Nephron (organoid): Measurements from ENCODE around the gene CTXND1.

Source experiments
- H3K27ac Mint-ChIP-seq, 3 experiments: 2 replicates each; pipeline ENCODE4 v1.8.0; 2020; ENCODE audit warnings: mixed read lengths in 3 of 3, mild to moderate bottlenecking in 2 of 3, moderate library complexity in 1 of 3
- H3K27me3 Mint-ChIP-seq: 2 replicates; pipeline ENCODE4 v1.8.0; 2021; ENCODE audit warnings: low read depth, mild to moderate bottlenecking, moderate library complexity, mixed read lengths
- H3K36me3 Mint-ChIP-seq: 2 replicates; pipeline ENCODE4 v1.8.0; 2020; ENCODE audit warnings: low read depth, mixed read lengths
- H3K4me1 Mint-ChIP-seq: 2 replicates; pipeline ENCODE4 v1.8.0; 2020; ENCODE audit warnings: mixed read lengths
- H3K4me3 Mint-ChIP-seq, 3 experiments: 2 replicates each; pipeline ENCODE4 v1.8.0; 2020; ENCODE audit warnings: mild to moderate bottlenecking in 3 of 3, mixed read lengths in 3 of 3, moderate library complexity in 2 of 3
- H3K9me3 Mint-ChIP-seq: 2 replicates; pipeline ENCODE4 v1.8.0; 2020; ENCODE audit warnings: mixed read lengths
- TF ChIP-seq, protein P1 (sequence below), 3 experiments: fragments of 200-600 bp; sonication (generic); IDR thresholded peaks; one replicate each; pipeline ENCODE4 v1.5.0; 2021; ENCODE audit warnings: antibody characterized with exemption in 3 of 3; ENCODE audit not compliant: unreplicated experiment in 3 of 3

The CTXND1 gene

DNA sequence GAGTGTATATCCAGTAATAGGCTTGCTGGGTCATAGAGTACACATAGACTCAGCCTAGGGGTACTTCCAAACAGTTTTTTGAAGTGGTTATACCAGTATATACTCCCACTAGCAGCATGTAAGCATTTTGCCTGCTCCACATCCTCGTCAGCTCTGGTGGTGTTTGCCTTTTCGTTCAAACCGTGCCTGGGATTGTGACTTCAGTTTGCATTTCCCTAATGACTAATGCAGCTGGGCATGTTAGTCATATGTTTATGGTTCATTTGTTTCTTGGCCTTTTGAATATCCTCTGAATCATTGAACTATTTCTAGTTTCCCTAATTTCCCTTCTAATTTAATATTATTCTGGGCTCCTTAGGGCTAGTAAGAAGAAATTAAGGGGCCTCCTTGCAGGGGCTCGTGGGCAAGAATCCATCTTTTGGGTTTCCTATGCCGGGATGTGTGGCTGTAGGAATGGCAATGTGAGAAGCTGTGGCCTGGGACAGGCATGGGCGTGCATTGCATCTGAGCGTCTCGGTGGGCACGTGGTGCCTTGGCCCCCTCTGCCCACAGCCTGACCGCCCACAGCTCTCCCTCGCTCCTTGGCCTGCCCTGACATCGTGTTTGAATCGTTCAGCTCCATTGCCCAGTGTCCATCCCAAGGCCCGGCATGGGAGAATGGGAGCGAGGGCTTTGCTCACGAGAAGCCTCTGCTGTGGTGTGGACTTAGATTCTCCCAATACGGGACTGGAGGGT lies 72.8 kb downstream of the CTXND1 start:
- TF ChIP-seq, protein P1, sequence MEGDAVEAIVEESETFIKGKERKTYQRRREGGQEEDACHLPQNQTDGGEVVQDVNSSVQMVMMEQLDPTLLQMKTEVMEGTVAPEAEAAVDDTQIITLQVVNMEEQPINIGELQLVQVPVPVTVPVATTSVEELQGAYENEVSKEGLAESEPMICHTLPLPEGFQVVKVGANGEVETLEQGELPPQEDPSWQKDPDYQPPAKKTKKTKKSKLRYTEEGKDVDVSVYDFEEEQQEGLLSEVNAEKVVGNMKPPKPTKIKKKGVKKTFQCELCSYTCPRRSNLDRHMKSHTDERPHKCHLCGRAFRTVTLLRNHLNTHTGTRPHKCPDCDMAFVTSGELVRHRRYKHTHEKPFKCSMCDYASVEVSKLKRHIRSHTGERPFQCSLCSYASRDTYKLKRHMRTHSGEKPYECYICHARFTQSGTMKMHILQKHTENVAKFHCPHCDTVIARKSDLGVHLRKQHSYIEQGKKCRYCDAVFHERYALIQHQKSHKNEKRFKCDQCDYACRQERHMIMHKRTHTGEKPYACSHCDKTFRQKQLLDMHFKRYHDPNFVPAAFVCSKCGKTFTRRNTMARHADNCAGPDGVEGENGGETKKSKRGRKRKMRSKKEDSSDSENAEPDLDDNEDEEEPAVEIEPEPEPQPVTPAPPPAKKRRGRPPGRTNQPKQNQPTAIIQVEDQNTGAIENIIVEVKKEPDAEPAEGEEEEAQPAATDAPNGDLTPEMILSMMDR (IDR thresholded peaks at IDR 0.05; ENCODE audit: unreplicated experiment in 3 of 3) = no peak
- H3K36me3 Mint-ChIP-seq = peaks cover 67% of the 10 kb centered on the region
- H3K27me3 Mint-ChIP-seq = no peaks in the 10 kb centered on the region
- H3K9me3 Mint-ChIP-seq = no peaks in the 10 kb centered on the region
- H3K4me3 Mint-ChIP-seq = no peak overlapping the region
- peaks cover 30% of the 10 kb centered on the region for H3K4me1 Mint-ChIP-seq
- H3K27ac Mint-ChIP-seq = no peak overlapping the region

DNA sequence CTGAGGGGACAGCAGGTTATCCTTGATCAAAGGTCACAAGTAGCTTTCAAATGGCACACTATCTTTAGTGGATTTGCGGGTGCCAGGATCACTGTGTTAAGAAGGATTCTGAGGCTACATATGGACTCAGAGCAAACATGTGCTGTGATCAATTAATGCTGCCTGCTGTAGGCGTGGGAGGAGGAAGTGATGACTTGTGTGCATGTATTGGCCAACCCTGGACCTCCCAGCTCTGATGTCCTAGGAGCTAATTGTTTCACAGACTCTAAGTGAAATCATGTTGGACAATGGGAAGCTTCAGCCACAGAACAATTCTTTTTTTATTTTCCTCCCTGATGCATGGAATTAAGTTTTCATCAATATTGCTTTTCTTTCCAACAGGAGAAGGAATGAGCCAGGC lies 74.9 kb downstream of the CTXND1 start:
- peaks cover 72% of the 10 kb centered on the region for H3K36me3 Mint-ChIP-seq
- no peaks in the 10 kb centered on the region for H3K27me3 Mint-ChIP-seq
- H3K4me3 Mint-ChIP-seq = no peak overlapping the region
- H3K9me3 Mint-ChIP-seq = no peaks in the 10 kb centered on the region
- TF ChIP-seq, protein P1 (IDR thresholded peaks at IDR 0.05; ENCODE audit: unreplicated experiment in 3 of 3) = no peak
- H3K27ac Mint-ChIP-seq = no peak overlapping the region
- peaks cover 10% of the 10 kb centered on the region for H3K4me1 Mint-ChIP-seq

DNA sequence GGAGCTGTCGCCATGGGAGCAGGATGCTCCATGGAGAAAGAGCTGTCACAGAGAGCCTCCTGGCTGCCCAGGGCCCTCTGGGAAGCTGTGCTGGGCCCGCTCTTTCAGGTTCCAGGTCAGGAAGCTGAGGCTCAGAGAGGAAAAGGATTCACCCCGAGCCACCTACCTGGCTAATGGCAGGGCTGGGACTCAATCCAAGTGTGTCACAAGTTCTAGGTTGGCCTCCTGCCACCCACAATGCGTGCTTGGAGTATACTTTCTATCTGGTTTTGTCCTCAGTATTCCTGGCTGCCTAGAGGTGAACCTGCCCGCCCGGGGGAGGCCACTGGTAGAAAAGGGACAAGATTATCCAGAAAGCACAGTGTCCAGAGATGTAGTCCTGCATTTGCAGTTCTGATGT lies 75.6 kb downstream of the CTXND1 start:
- Mint-ChIP-seq H3K27me3 (no peaks in the 10 kb centered on the region), H3K4me1 (peaks cover 6% of the 10 kb centered on the region), H3K27ac (no peak overlapping the region), H3K4me3 (no peak overlapping the region), H3K36me3 (peaks cover 71% of the 10 kb centered on the region), H3K9me3 (no peaks in the 10 kb centered on the region)
- TF ChIP-seq, protein P1 (IDR thresholded peaks at IDR 0.05; ENCODE audit: unreplicated experiment in 3 of 3) = no peak

DNA sequence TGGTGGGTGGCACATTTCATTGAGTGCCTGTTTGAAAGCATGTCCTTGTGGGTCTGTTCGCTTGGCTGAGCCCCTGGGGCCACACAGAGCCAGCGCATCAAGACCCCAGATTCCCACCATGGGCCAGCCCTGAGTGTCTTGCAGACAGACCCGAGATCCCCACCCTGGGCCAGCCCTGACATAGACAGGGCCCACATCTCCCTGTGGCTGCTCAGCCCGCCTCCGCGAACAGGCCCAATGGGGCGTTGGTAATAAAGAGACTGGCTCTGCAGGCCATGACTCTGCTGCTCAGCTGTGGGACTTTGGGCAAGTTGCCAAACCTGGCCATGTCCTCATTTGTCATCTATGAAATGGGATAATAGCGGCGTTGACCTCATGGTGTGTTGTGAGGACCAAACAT lies 76.6 kb downstream of the CTXND1 start:
- H3K4me3 Mint-ChIP-seq = no peak overlapping the region
- TF ChIP-seq, protein P1 (IDR thresholded peaks at IDR 0.05; ENCODE audit: unreplicated experiment in 3 of 3) = no peak
- H3K27ac Mint-ChIP-seq = no peak overlapping the region
- H3K4me1 Mint-ChIP-seq = peaks cover 6% of the 10 kb centered on the region
- H3K36me3 Mint-ChIP-seq = peaks cover 73% of the 10 kb centered on the region
- H3K9me3 Mint-ChIP-seq = no peaks in the 10 kb centered on the region
- no peaks in the 10 kb centered on the region for H3K27me3 Mint-ChIP-seq

DNA sequence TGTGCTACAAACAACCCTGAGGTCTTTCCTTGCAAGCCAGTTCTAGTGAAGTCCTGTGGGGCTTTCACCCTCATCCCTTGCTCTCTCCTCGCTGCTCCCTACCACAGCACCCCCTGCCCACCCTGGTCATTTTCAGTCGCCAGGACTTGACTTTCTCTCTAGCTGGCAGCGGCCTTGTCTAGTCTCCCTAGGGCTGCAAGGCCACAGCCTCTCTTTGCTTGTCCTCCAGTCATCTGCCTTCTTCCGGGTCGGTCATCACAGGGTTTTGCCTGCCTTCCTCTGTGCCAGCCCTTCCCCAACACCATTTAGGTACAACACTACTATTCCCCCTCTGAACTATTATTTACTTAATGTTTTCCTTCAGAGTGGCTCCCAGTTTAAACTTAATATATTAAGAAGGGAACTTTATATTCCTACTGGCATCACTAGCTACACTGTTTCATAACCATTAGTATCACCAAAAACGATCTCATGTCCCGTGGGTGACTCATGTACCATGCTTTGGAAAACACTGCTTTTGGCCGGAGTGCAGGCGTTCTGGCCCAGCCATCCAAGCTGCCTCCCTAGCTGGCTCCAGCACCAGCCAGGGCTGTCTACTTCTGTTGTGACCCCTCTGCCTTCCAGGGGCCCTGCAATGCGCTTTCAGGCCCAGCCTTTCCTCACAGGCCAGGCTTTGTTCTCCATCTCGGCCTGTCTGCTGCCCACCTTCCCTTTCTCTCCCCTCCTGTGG lies 77.8 kb downstream of the CTXND1 start:
- no peaks in the 10 kb centered on the region for H3K4me1 Mint-ChIP-seq
- H3K36me3 Mint-ChIP-seq = peaks cover 70% of the 10 kb centered on the region
- H3K9me3 Mint-ChIP-seq = no peaks in the 10 kb centered on the region
- no peak overlapping the region for H3K4me3 Mint-ChIP-seq
- H3K27me3 Mint-ChIP-seq = no peaks in the 10 kb centered on the region
- H3K27ac Mint-ChIP-seq = no peak overlapping the region
- TF ChIP-seq, protein P1 (IDR thresholded peaks at IDR 0.05; ENCODE audit: unreplicated experiment in 3 of 3) = no peak
